Measurements from ENCODE around the gene SRPK2. TPM values are rescaled to one million over a fixed set of nuclear protein-coding genes. Genes with fewer than 3 reads are reported as not detected.

SRPK2 gene
- total and polyA plus RNA-seq, 2 of the 8 experiments (the other 6 are each of a cell fraction or from before 2014, with no cell fraction given), result 10.0 to 47.1 TPM

GRCh38 chr7:105316578-105317344 is 72.0 kb downstream of the SRPK2 start:
- Histone ChIP-seq H3K79me1 (ENCODE audit: low read depth, low read length) (peaks cover 2% of the 10 kb centered on the region; the same call in 1 of the 2 replicates), H3K4me2 (ENCODE audit: insufficient read depth in 1 of 2, low read depth in 2 of 2, low read length in 2 of 2) (no peak overlapping the region), H3K27ac (ENCODE audit: low read depth, low read length) (no peak overlapping the region), H3K9me3 (ENCODE audit: insufficient read depth in 2 of 2, low read depth in 1 of 2, low read length in 1 of 2) (no peaks in the 10 kb centered on the region), H2BK15ac (ENCODE audit: low read length) (no peak overlapping the region), H3K14ac (ENCODE audit: insufficient read length) (no peak overlapping the region), H2BK20ac (ENCODE audit: low read length) (no peak overlapping the region), H4K20me1 (replicated peaks in 1 of 2; ENCODE audit: control insufficient read depth in 1 of 2, insufficient read depth in 2 of 2, low read length in 2 of 2) (peaks cover 0 to 4% of the 10 kb centered on the region in 2 experiments), H2BK12ac (ENCODE audit: low read depth, low read length) (no peak overlapping the region), H2AK5ac (ENCODE audit: low read depth, low read length) (no peak overlapping the region), H2BK120ac (replicated peaks; ENCODE audit: low read depth, low read length) (no peak overlapping the region), H3K56ac (replicated peaks; ENCODE audit: insufficient read length, low read depth, low read length) (no peak overlapping the region), H3K79me2 (ENCODE audit: control insufficient read depth in 1 of 2, insufficient read depth in 2 of 2, low read length in 2 of 2) (peaks cover 4 to 86% of the 10 kb centered on the region in 2 experiments), H3K23ac (ENCODE audit: insufficient read length) (no peak overlapping the region), H4K5ac (ENCODE audit: insufficient read length, low read depth, low read length) (no peak overlapping the region), H3K27me3 (replicated peaks in 1 of 4; ENCODE audit: control insufficient read depth in 3 of 4, extremely low read depth in 1 of 4, insufficient read depth in 3 of 4, low read length in 3 of 4) (no peaks in the 10 kb centered on the region), H3K4me3 (ENCODE audit: extremely low read depth in 1 of 4, insufficient read depth in 2 of 4, low read depth in 3 of 4, low read length in 4 of 4) (no peak overlapping the region), H4K91ac (replicated peaks; ENCODE audit: insufficient read length, low read length) (no peak overlapping the region), H3K4me1 (replicated peaks in 1 of 4; ENCODE audit: control insufficient read depth in 3 of 4, insufficient read depth in 4 of 4, low read length in 3 of 4) (peaks cover 0 to 3% (median 0%) of the 10 kb centered on the region in 4 experiments; a peak in 2 of 7 replicates), H2AFZ (ENCODE audit: low read length) (no peak overlapping the region), H3K9ac (replicated peaks in 1 of 4; ENCODE audit: extremely low read depth in 1 of 4, low read depth in 3 of 4, low read length in 3 of 4) (no peak overlapping the region), H3K36me3 (ENCODE audit: control insufficient read depth in 2 of 4, insufficient read depth in 4 of 4, low read length in 3 of 4) (no peaks in the 10 kb centered on the region), H4K8ac (ENCODE audit: extremely low read depth, insufficient read depth, low read length) (no peak overlapping the region), H3K4ac (replicated peaks; ENCODE audit: insufficient read length, low read depth, low read length) (no peak overlapping the region), H3K18ac (ENCODE audit: extremely low read depth, low read length) (no peak overlapping the region), H2BK5ac (ENCODE audit: low read depth, low read length) (no peak overlapping the region), H3K23me2 (ENCODE audit: low read depth, low read length) (no peaks in the 10 kb centered on the region)
- ChIA-PET POLR2A (ENCODE audit: partially characterized antibody) (no interaction called here), CTCF (ENCODE audit: partially characterized antibody) (no interaction called here)
- no peak for FAIRE-seq
- WGBS, 2 experiments (ENCODE audit: extremely low coverage in 1 of 2, insufficient coverage in 1 of 2, insufficient read length in 1 of 2, insufficient replicate concordance in 2 of 2, low coverage in 1 of 2, low lambda C conversion rate in 2 of 2, missing lambda C conversion rate in 1 of 2), result 82% methylated on average over 2 of the region's 2 CpGs; no CpG with 5 or more reads in 1 of the 2 experiments
- DNase-seq (ENCODE audit: low read depth in 1 of 2, low spot score in 2 of 2), result no peak
- TF ChIP-seq NANOG (IDR thresholded peaks at IDR 0.05; ENCODE audit: insufficient read depth, low read depth, low read length, poor library complexity, severe bottlenecking) (no peak), TBP (IDR thresholded peaks at IDR 0.05; ENCODE audit: low read depth, low read length) (no peak), KDM1A (IDR thresholded peaks at IDR 0.05; ENCODE audit: borderline replicate concordance, low read length) (no peak), CTBP2 (IDR thresholded peaks at IDR 0.05; ENCODE audit: borderline replicate concordance, insufficient read depth, insufficient read length, low read length) (no peak), RXRA (IDR thresholded peaks at IDR 0.05; ENCODE audit: insufficient read depth, low read depth, low read length) (no peak), SIRT6 (IDR thresholded peaks at IDR 0.05; ENCODE audit: low read length) (no peak), RFX5 (IDR thresholded peaks at IDR 0.05; ENCODE audit: borderline replicate concordance, low read depth, low read length) (no peak), SRF (IDR thresholded peaks at IDR 0.05; ENCODE audit: low read depth, low read length) (no peak), RAD21 (IDR thresholded peaks at IDR 0.05 in 1 of 2, conservative IDR thresholded peaks at IDR 0.05 in 1 of 2; ENCODE audit: low read depth in 2 of 2, low read length in 2 of 2) (no peak)
- TF ChIP-seq, protein P1, sequence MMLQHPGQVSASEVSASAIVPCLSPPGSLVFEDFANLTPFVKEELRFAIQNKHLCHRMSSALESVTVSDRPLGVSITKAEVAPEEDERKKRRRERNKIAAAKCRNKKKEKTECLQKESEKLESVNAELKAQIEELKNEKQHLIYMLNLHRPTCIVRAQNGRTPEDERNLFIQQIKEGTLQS (IDR thresholded peaks at IDR 0.05; ENCODE audit: insufficient read depth, low read depth, low read length), result no peak
- TF ChIP-seq, protein P2, sequence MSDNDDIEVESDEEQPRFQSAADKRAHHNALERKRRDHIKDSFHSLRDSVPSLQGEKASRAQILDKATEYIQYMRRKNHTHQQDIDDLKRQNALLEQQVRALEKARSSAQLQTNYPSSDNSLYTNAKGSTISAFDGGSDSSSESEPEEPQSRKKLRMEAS (IDR thresholded peaks at IDR 0.05), result no peak
